Pancreas (tissue), 10 donors: ENCODE data around the gene ARHGAP22. TPM values are rescaled to one million over a fixed set of nuclear protein-coding genes. Genes with fewer than 3 reads are reported as not detected.
"Not testable (repeated sequence)": the region's sequence is repeated elsewhere in the genome, so short reads cannot be mapped to it uniquely, and the experiment has no call there.

ENCODE experiments used
- ATAC-seq, 4 donors: fragments of 200-7000 bp; cut with Tn5 transposase; one replicate each; pipeline versions ENCODE4 v1.8.0 to v1.9.1; 2020; ENCODE audit warnings: mild to moderate bottlenecking in 4 of 4, moderate library complexity in 4 of 4
- DNase-seq, 6 donors: peaks; one replicate each; pipeline ENCODE4 v3.0.0-alpha.2; 2020
- FAIRE-seq: peaks from 2 replicates; lab custom pipeline; 2012; peaks lifted over from hg19 to GRCh38; lab: Jason Lieb, UNC
- H3K27ac ChIP-seq, 4 donors: fragments of 200-600 bp; sonication (generic); 1 replicate in 3 of 4; 2 replicates in 1 of 4; pipeline versions ENCODE4 v1.5.0 to v1.8.0; 2020
- H3K27me3 ChIP-seq, 4 donors: fragments of 200-600 bp; one replicate each; pipeline ENCODE4 v1.8.0; 2021
- H3K36me3 ChIP-seq, 3 donors: fragments of 200-600 bp; sonication (generic) in 1 of 3; one replicate each; pipeline versions ENCODE4 v1.5.0 to v1.8.0; 2020 to 2021
- H3K4me1 ChIP-seq, 3 donors: fragments of 200-600 bp; one replicate each; pipeline ENCODE4 v1.8.0; 2021
- H3K4me3 ChIP-seq, 4 donors: fragments of 200-600 bp; sonication (generic) in 2 of 4; one replicate each; pipeline versions ENCODE4 v1.5.0 to v1.8.0; 2020 to 2021
- H3K9me3 ChIP-seq, 4 donors: fragments of 200-600 bp; one replicate each; pipeline ENCODE4 v1.8.0; 2021
- WGBS, 2 donors: extraction: QIAGEN DNeasy Blood & Tissue Kit; methylation state at CpG; one replicate each; pipeline ENCODE4 v1.1.7; 2013; 5-methylcytosine and 5-hydroxymethylcytosine counted together
- intact Hi-C, 3 donors: fragments of 100-400 bp; cut with DNase I; formaldehyde crosslinking; loops; one replicate each; pipeline versions ENCODE4 v1.11.1 to v1.14.2; 2022
- polyA plus RNA-seq, 2 donors: library from polyadenylated mRNA; stranded (reverse); fragments of 200-250 nt; gene quantifications; one replicate each; pipeline ENCODE4 v1.2.3, GENCODE V29; 2013
- total RNA-seq, 6 donors: library from RNA; stranded (reverse); fragmentation: NEBNext Ultra II Directional in 4 of 6; extraction: Animal tissue kit (Norgen Biotek cat#: 25700) in 4 of 6; gene quantifications; one replicate each; pipeline versions ENCODE4 v1.2.1 to v1.2.4, GENCODE V29; 2021 to 2023
- TF ChIP-seq, protein P1 (sequence below), 4 donors: fragments of 200-600 bp; sonication (generic) in 3 of 4; IDR thresholded peaks; one replicate each; pipeline versions ENCODE4 v1.5.0 to v1.8.0; 2021; ENCODE audit warnings: antibody characterized with exemption in 4 of 4
- donor health status: healthy with polysubstance abuse.
- donor health status: DM: no; HTN: no; CAD: no; lungs with moderate emphysema.
- donor health status: DM: no; HTN: no; CAD: no.
- donor health status: control.
- donor health status: control.
- donor health status: Bipolar disorder and iron deficiency.
- donor health status: DM: yes; HTN: yes; CAD: no.
- donor health status: DM: no; HTN: no; CAD: no.
- donor health status: DM: no; HTN: no; CAD: no.
- donor health status: DM: yes; HTN: yes; CAD: no.

ARHGAP22 gene
- total and polyA plus RNA-seq, 8 donors: 1.1 to 6.0 (median 1.9) TPM

DNA sequence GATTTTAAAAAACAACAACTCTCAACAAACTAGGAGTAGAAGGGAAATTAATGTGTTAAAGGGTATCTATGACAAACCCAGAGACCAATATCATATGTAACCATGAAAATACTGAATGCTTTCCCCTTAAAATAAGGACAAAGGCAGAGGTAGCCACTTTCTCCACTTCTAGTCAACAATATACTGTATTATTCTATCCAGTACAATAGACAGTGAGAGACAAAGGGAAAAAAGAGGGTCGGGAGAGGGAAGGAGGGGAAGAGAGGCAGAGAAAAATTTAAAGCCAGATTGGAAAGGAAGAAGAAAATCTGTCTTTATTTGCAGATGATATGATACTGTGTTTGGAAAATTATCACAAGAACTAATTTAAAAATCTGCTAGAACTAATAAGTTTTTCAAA, 40.7 kb upstream of the ARHGAP22 start:
- intact Hi-C loops: no loop called here
- DNase-seq: no peak
- H3K36me3 ChIP-seq: no peaks in the 10 kb centered on the region
- no peak for ATAC-seq
- 68 to 71% methylated on average over 1 of the region's 1 CpG for WGBS, 2 donors
- TF ChIP-seq, protein P1, sequence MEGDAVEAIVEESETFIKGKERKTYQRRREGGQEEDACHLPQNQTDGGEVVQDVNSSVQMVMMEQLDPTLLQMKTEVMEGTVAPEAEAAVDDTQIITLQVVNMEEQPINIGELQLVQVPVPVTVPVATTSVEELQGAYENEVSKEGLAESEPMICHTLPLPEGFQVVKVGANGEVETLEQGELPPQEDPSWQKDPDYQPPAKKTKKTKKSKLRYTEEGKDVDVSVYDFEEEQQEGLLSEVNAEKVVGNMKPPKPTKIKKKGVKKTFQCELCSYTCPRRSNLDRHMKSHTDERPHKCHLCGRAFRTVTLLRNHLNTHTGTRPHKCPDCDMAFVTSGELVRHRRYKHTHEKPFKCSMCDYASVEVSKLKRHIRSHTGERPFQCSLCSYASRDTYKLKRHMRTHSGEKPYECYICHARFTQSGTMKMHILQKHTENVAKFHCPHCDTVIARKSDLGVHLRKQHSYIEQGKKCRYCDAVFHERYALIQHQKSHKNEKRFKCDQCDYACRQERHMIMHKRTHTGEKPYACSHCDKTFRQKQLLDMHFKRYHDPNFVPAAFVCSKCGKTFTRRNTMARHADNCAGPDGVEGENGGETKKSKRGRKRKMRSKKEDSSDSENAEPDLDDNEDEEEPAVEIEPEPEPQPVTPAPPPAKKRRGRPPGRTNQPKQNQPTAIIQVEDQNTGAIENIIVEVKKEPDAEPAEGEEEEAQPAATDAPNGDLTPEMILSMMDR (IDR thresholded peaks at IDR 0.05): no peak
- no peak overlapping the region for H3K4me3 ChIP-seq
- H3K27ac ChIP-seq: no peak overlapping the region
- no peaks in the 10 kb centered on the region for H3K27me3 ChIP-seq
- no peak for FAIRE-seq
- H3K4me1 ChIP-seq: no peaks in the 10 kb centered on the region
- H3K9me3 ChIP-seq: no peaks in the 10 kb centered on the region

DNA sequence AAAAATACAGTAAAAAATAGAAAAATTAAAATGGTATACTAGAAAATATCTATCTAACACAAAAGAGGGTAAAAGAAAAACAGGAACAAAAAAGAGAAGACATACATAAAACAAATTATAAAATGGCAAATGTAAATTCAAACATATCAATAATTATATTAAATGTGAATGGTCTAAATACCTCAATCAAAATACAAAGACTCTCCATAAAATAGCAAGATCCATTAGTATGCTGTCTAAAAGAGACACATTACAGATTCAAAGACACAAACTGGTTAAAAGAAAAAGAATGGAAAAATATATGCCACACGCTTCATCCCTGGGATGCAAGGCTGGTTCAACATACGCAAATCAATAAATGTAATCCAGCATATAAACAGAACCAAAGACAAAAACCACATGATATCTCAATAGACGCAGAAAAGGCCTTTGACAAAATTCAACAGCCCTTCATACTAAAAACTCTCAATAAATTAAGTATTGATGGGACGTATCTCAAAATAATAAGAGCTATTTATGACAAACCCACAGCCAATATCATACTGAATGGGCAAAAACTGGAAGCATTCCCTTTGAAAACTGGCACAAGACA, 36.3 kb upstream of the ARHGAP22 start:
- H3K4me1 ChIP-seq, ATAC-seq, H3K9me3 ChIP-seq, H3K36me3 ChIP-seq, H3K4me3 ChIP-seq, H3K27ac ChIP-seq, DNase-seq, intact Hi-C loops, H3K27me3 ChIP-seq, FAIRE-seq: not testable (repeated sequence)
- WGBS, 2 donors: 81 to 89% methylated on average over 4 of the region's 4 CpGs

DNA sequence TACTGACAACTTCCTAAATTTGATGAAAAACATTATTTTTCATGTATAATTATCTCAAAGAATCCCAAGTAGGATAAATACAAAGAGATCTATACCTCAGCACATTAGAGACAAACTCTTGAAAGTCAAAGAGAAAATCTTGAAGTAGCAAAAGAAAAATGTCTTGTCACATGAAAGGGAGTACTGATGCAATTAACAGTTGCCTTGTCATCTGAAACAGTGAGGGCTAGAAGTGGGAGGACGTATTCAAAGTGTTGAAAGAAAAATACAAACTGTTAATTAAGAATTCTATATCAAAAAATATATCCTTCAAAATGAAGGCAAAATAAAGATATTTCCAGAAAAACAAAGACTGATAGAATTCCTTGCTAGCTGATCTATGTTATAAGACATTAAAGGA, 35.5 kb upstream of the ARHGAP22 start:
- Histone ChIP-seq H3K4me1 (no peaks in the 10 kb centered on the region), H3K27me3 (no peaks in the 10 kb centered on the region), H3K4me3 (no peak overlapping the region), H3K27ac (no peak overlapping the region), H3K36me3 (no peaks in the 10 kb centered on the region), H3K9me3 (no peaks in the 10 kb centered on the region)
- DNase-seq (no peak), FAIRE-seq (no peak), ATAC-seq (no peak)
- intact Hi-C loops: no loop called here
- TF ChIP-seq, protein P1 (IDR thresholded peaks at IDR 0.05): no peak
- WGBS, 2 donors: 70 to 77% methylated on average over 1 of the region's 1 CpG

GRCh38 chr10:48639632-48640031, 34.8 kb upstream of the ARHGAP22 start:
- no peak for DNase-seq
- Histone ChIP-seq H3K36me3 (no peaks in the 10 kb centered on the region), H3K27ac (no peak overlapping the region), H3K4me3 (no peak overlapping the region), H3K9me3 (no peaks in the 10 kb centered on the region), H3K27me3 (no peaks in the 10 kb centered on the region), H3K4me1 (no peaks in the 10 kb centered on the region)
- no peak for ATAC-seq
- intact Hi-C loops: no loop called here
- no peak for FAIRE-seq
- WGBS, 2 donors: 50 to 68% methylated on average over 1 of the region's 1 CpG
- TF ChIP-seq, protein P1 (IDR thresholded peaks at IDR 0.05): no peak

GRCh38 chr10:48638739-48639527, 34.1 kb upstream of the ARHGAP22 start:
- WGBS, 2 donors: 75% methylated on average over 4 of the region's 4 CpGs
- Histone ChIP-seq H3K27me3 (no peaks in the 10 kb centered on the region), H3K36me3 (no peaks in the 10 kb centered on the region), H3K27ac (no peak overlapping the region), H3K4me1 (no peaks in the 10 kb centered on the region), H3K9me3 (no peaks in the 10 kb centered on the region), H3K4me3 (no peak overlapping the region)
- TF ChIP-seq, protein P1 (IDR thresholded peaks at IDR 0.05): no peak
- DNase-seq: no peak
- FAIRE-seq: no peak
- intact Hi-C loops: no loop called here
- no peak for ATAC-seq
